ENCODE measurements around the gene TMPRSS2. TPM values are rescaled to one million over a fixed set of nuclear protein-coding genes. Genes with fewer than 3 reads are reported as not detected.
"Not testable (repeated sequence)": the region's sequence is repeated elsewhere in the genome, so short reads cannot be mapped to it uniquely, and the experiment has no call there.

TMPRSS2 gene
- total and polyA plus RNA-seq, 2 of the 13 experiments (the other 11 are each of a cell fraction or from before 2014, with no cell fraction given), result 1.7 to 1.8 TPM

DNA sequence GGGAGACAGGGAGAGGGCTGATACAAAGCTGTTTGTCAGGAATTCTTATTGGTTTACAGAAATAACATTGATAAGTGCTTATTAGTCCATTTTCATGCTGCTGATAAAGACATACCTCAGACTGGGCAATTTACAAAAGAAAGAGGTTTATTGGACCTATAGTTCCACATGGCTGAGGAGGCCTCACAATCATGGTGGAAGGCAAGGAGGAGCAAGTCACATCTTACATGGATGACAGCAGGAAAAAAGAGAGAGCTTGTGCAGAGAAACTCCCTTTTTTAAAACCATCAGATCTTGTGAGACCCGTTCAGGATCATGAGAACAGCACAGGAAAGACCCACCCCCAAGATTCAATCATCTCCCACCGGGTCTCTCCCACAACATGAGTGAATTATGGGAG is 90.5 kb downstream of the TMPRSS2 start:
- POLR2A ChIA-PET, result interaction anchor here (1.5 to 1.9 kb wide), 2 partner anchors 48 to 95 kb away, joined by 4 to 8 read pairs; no protein-coding TSS in a partner anchor
- in situ Hi-C loops (cut with HindIII; ENCODE audit: extremely low pct_ligation_motif_present, low pct_unique_long_range_greater_than_20kb); CTCF ChIA-PET (ENCODE audit: low intra/inter-chr PET ratio, low total read pairs); H3K9me3 ChIP-seq (ENCODE audit: low read length); BruUV-seq (replicated peaks); H4K20me1 ChIP-seq (ENCODE audit: insufficient read depth, low read length); H3K9ac ChIP-seq (ENCODE audit: insufficient read depth, low read depth, low read length); H3K4me3 ChIP-seq (replicated peaks in 1 of 3; ENCODE audit: insufficient read depth in 1 of 3, low read depth in 2 of 3, low read length in 3 of 3); H3K27me3 ChIP-seq (ENCODE audit: control insufficient read depth in 1 of 2, insufficient read depth in 2 of 2, low read length in 2 of 2); H3K27ac ChIP-seq (ENCODE audit: extremely low read length, insufficient read depth, low read length); H3K4me2 ChIP-seq (ENCODE audit: low read depth, low read length); H3K36me3 ChIP-seq (replicated peaks in 1 of 2; ENCODE audit: control insufficient read depth in 1 of 2, insufficient read depth in 2 of 2, low read length in 2 of 2); ATAC-seq; DNase-seq (ENCODE audit: low spot score); H3K79me2 ChIP-seq (ENCODE audit: insufficient read depth, low read length); FAIRE-seq: not testable (repeated sequence)
- peak; percentile 44; the same call in 1 of the 2 replicates for TF ChIP-seq ZNF431 (CRISPR knock-in tag; IDR thresholded peaks at IDR 0.05; ENCODE audit: borderline replicate concordance, low read depth)
- intact Hi-C loops (cut with micrococcal nuclease; ENCODE audit: unreplicated experiment), result loop anchor here (5.0 kb wide), 1 partner anchor 50 kb away; no protein-coding TSS in a partner anchor
- WGBS (ENCODE audit: low lambda C conversion rate), result 0% methylated on average over 2 of the region's 2 CpGs
- H3K4me1 ChIP-seq (ENCODE audit: insufficient read depth, low read length), result peaks cover 12% of the 10 kb centered on the region
- peak overlapping the region; percentile 5 for H2AFZ ChIP-seq (ENCODE audit: low read length)

Small RNA genes lying within 50 kb of the gene (small RNA-seq; reads per million reads assigned to genes)
- gene RF00421 (ENCODE audit: insufficient read depth in 2 of 3, insufficient read length in 3 of 3, low read depth in 2 of 3, low replicate concordance in 1 of 3), result 0 reads per million in 3 experiments

Other genes with a start within 250 kb of the TMPRSS2 start
- gene FAM3B, start 191.4 kb downstream of the TMPRSS2 start, total RNA-seq (2016; rRNA removed; fragmentation: Illumina TruSeq; extraction: Trizol), result 41.9 and 62.0 TPM in 2 replicates
- gene FAM3B, start 191.4 kb downstream of the TMPRSS2 start, polyA plus RNA-seq (2011; rRNA removed), result 43.6 and 46.5 TPM in 2 replicates
- 35.7 and 46.9 TPM in 2 replicates for gene MX2, start 146.1 kb downstream of the TMPRSS2 start, total RNA-seq (2016; rRNA removed; fragmentation: Illumina TruSeq; extraction: Trizol)
- 24.0 and 26.3 TPM in 2 replicates for gene MX2, start 146.1 kb downstream of the TMPRSS2 start, polyA plus RNA-seq (2011; rRNA removed)
- gene MX1, start 81.9 kb downstream of the TMPRSS2 start, total RNA-seq (2016; rRNA removed; fragmentation: Illumina TruSeq; extraction: Trizol), result 5.8 and 6.5 TPM in 2 replicates
- 2.6 and 4.1 TPM in 2 replicates for gene MX1, start 81.9 kb downstream of the TMPRSS2 start, polyA plus RNA-seq (2011; rRNA removed)

Data from HepG2 (cell line).